ENCODE results near the gene PPIE. TPM values are rescaled to one million over a fixed set of nuclear protein-coding genes. Genes with fewer than 3 reads are reported as not detected.

PPIE gene
- total RNA-seq, 1 experiment from 2014 or later = 73.8 TPM

- peak overlapping the region in 1 of 2 experiments; percentile 35; a peak in 1 of 4 replicates for H3K4me3 ChIP-seq (replicated peaks in 1 of 2; ENCODE audit: low read depth in 1 of 2, low read length in 2 of 2)
- peaks cover 4% of the 10 kb centered on the region; the same call in 1 of the 2 replicates for H3K27me3 ChIP-seq (ENCODE audit: insufficient read depth, low read length)
- TF ChIP-seq CTCF (IDR thresholded peaks at IDR 0.05 in 2 of 3, conservative IDR thresholded peaks at IDR 0.05 in 1 of 3; ENCODE audit: borderline replicate concordance in 1 of 3, insufficient read depth in 1 of 3, low read depth in 2 of 3, low read length in 2 of 3) (peak; percentile 37 to 80 (median 70); a peak in 5 of 6 replicates), FOSL1 (IDR thresholded peaks at IDR 0.05; ENCODE audit: low read depth) (0 out of 2 replicates have a peak, but pooled peaks have one; percentile 8), ATF3 (IDR thresholded peaks at IDR 0.05) (no peak), MAX (IDR thresholded peaks at IDR 0.05) (no peak), RAD21 (IDR thresholded peaks at IDR 0.05; ENCODE audit: low read depth) (peak; percentile 85)
- H3K9me2 ChIP-seq (ENCODE audit: insufficient read depth) = no peaks in the 10 kb centered on the region
- H3K9ac ChIP-seq (ENCODE audit: low read length) = no peak overlapping the region
- peaks cover 0 to 3% of the 10 kb centered on the region in 2 experiments; a peak in 1 of 4 replicates for H3K4me1 ChIP-seq (ENCODE audit: control insufficient read depth in 1 of 2, insufficient read depth in 2 of 2, low read length in 2 of 2)
- no TSS peak for BruUV-seq (replicated peaks)
- peak overlapping the region; percentile 60 for H3K4me2 ChIP-seq (ENCODE audit: low read length)
- no peaks in the 10 kb centered on the region for H4K20me1 ChIP-seq (ENCODE audit: insufficient read depth)
- peak overlapping the region; percentile 99 for H2AFZ ChIP-seq (ENCODE audit: low read depth, low read length, poor library complexity, severe bottlenecking)
- ChIA-PET RAD21 (ENCODE audit: low non-redundant PET in 1 of 2, low total read pairs in 2 of 2, uncharacterized antibody in 2 of 2, unreplicated experiment in 2 of 2) (interaction anchor here (0.7 to 1.4 kb wide), 4 partner anchors 10 to 623 kb away, joined by 3 to 8 read pairs (median 4); no protein-coding TSS in a partner anchor), CTCF (interaction anchor here (0.6 to 4.6 kb wide), 12 partner anchors 9 to 622 kb away, joined by 3 to 29 read pairs (median 4); partner anchors contain the start of gene HPCAL4), POLR2A (no interaction called here)
- H3K36me3 ChIP-seq (ENCODE audit: control insufficient read depth in 1 of 2, insufficient read depth in 2 of 2, low read length in 2 of 2) = no peaks in the 10 kb centered on the region
- DNase-seq (ENCODE audit: low read depth, low spot score) (peak; percentile 48), ATAC-seq (peak; percentile 82)
- no peaks in the 10 kb centered on the region for H3K79me2 ChIP-seq (ENCODE audit: insufficient read depth, low read length)
- no peaks in the 10 kb centered on the region for H3K9me3 ChIP-seq (ENCODE audit: control insufficient read depth in 1 of 2, insufficient read depth in 1 of 2, low read depth in 1 of 2, low read length in 2 of 2)
- intact Hi-C loops (cut with micrococcal nuclease) = loop anchor here (1.0 to 5.0 kb wide), 4 partner anchors 63 to 618 kb away; no protein-coding TSS in a partner anchor
- no peak overlapping the region for H3K27ac ChIP-seq (ENCODE audit: low read depth, low read length)
Measured at GRCh38 chr1:39720094-39720999, 18.3 kb upstream of the PPIE start.

All from HCT116 (cell line).